Smooth muscle cell (in vitro differentiated cells): ENCODE measurements around the gene RAB5IF. TPM values are rescaled to one million over a fixed set of nuclear protein-coding genes. Genes with fewer than 3 reads are reported as not detected.

Experiments
- DNase-seq: peaks from one replicate; lab custom pipeline; 2025; ENCODE audit not compliant: unreplicated experiment; lab: John Stamatoyannopoulos, UW
- H2AFZ ChIP-seq: fragments of 200-600 bp; sonication (generic); 2 replicates; pipeline ENCODE4 v1.6.0; 2016; ENCODE audit warnings: antibody characterized with exemption, low read depth, mild to moderate bottlenecking
- H3F3A ChIP-seq: fragments of 200-600 bp; sonication (generic); 2 replicates; pipeline ENCODE4 v1.6.0; 2017; ENCODE audit warnings: antibody characterized with exemption, low read depth
- H3K27ac ChIP-seq: fragments of 200-600 bp; sonication (generic); 2 replicates; pipeline ENCODE4 v1.5.1; 2016; ENCODE audit warnings: low read depth, mild to moderate bottlenecking
- H3K27me3 ChIP-seq: fragments of 200-600 bp; sonication (generic); 2 replicates; pipeline ENCODE4 v1.6.1; 2016; ENCODE audit warnings: low read depth, mild to moderate bottlenecking
- H3K36me3 ChIP-seq: fragments of 200-600 bp; sonication (generic); 2 replicates; pipeline ENCODE4 v1.5.1; 2016; ENCODE audit warnings: low read depth
- H3K4me1 ChIP-seq: fragments of 200-600 bp; sonication (generic); 2 replicates; pipeline ENCODE4 v1.5.1; 2016; ENCODE audit warnings: low read depth
- H3K4me2 ChIP-seq: fragments of 200-600 bp; sonication (generic); 2 replicates; pipeline ENCODE4 v1.6.0; 2016; ENCODE audit warnings: mild to moderate bottlenecking
- H3K4me3 ChIP-seq: fragments of 200-600 bp; sonication (generic); 2 replicates; pipeline ENCODE4 v1.5.1; 2016; ENCODE audit warnings: mild to moderate bottlenecking
- H3K79me2 ChIP-seq: fragments of 200-600 bp; sonication (generic); 2 replicates; pipeline ENCODE4 v1.6.0; 2016; ENCODE audit warnings: low read depth, mild to moderate bottlenecking
- H3K9ac ChIP-seq: fragments of 200-600 bp; sonication (generic); 2 replicates; pipeline ENCODE4 v1.6.0; 2016; ENCODE audit warnings: low read depth
- H3K9me3 ChIP-seq: fragments of 200-600 bp; sonication (generic); replicated peaks from 2 replicates; pipeline ENCODE4 v1.5.1; 2016; ENCODE audit warnings: low read depth
- H4K20me1 ChIP-seq: fragments of 200-600 bp; sonication (generic); 2 replicates; pipeline ENCODE4 v1.6.0; 2016; ENCODE audit warnings: low read depth
- CTCF ChIP-seq: fragments of 200-600 bp; sonication (generic); IDR thresholded peaks from 2 replicates; pipeline ENCODE4 v1.5.1; 2017; ENCODE audit warnings: borderline replicate concordance, mild to moderate bottlenecking, antibody characterized with exemption; ENCODE audit not compliant: insufficient read depth, poor library complexity, severe bottlenecking
- WGBS: methylation state at CpG from one replicate; pipeline ENCODE4 v1.1.7; 2016; ENCODE audit warnings: low lambda C conversion rate; 5-methylcytosine and 5-hydroxymethylcytosine counted together
- polyA plus RNA-seq: library from polyadenylated mRNA; unstranded; fragments of >200 nt; fragmentation: Nextera tagmentation; extraction: Ambion mirVana; gene quantifications from 2 replicates; pipeline ENCODE4 v1.2.1, GENCODE V29; 2016
- total RNA-seq: library from RNA; depleted of rRNA; stranded (reverse); fragments of >200 nt; gene quantifications from 2 replicates; pipeline ENCODE4 v1.2.3, GENCODE V29; 2014

RAB5IF gene
- total and polyA plus RNA-seq, 2 experiments from 2014 or later: 66.8 to 108 TPM

GRCh38 chr20:36579996-36580545 is 25.5 kb upstream of the RAB5IF start:
- Histone ChIP-seq H3K79me2 (peaks cover 39% of the 10 kb centered on the region), H3K9me3 (no peaks in the 10 kb centered on the region), H3K27ac (no peak overlapping the region), H3K36me3 (no peaks in the 10 kb centered on the region), H3F3A (peaks cover 6% of the 10 kb centered on the region), H3K4me1 (peaks cover 4% of the 10 kb centered on the region), H3K9ac (no peak overlapping the region), H3K27me3 (no peaks in the 10 kb centered on the region), H3K4me3 (no peak overlapping the region), H3K4me2 (no peak overlapping the region), H4K20me1 (peaks cover 59% of the 10 kb centered on the region), H2AFZ (no peak overlapping the region)
- no peak for DNase-seq
- 96% methylated on average over 2 of the region's 2 CpGs for WGBS
- no peak for TF ChIP-seq CTCF

- Histone ChIP-seq H3K27me3 (no peaks in the 10 kb centered on the region), H3K4me2 (no peak overlapping the region), H3K4me3 (no peak overlapping the region), H4K20me1 (peaks cover 41% of the 10 kb centered on the region), H3K36me3 (no peaks in the 10 kb centered on the region), H3K9ac (no peak overlapping the region), H3K9me3 (no peaks in the 10 kb centered on the region), H3F3A (no peaks in the 10 kb centered on the region), H3K27ac (no peak overlapping the region), H3K4me1 (no peaks in the 10 kb centered on the region), H2AFZ (no peak overlapping the region), H3K79me2 (peaks cover 17% of the 10 kb centered on the region)
- 94% methylated on average over 4 of the region's 4 CpGs for WGBS
- no peak for DNase-seq
- no peak for TF ChIP-seq CTCF
These were observed 23.3 kb upstream of the RAB5IF start for GRCh38 chr20:36582322-36582721.

GRCh38 chr20:36582821-36583220 is 22.8 kb upstream of the RAB5IF start:
- no peak overlapping the region for H3K9ac ChIP-seq
- WGBS: 96% methylated on average over 4 of the region's 4 CpGs
- H4K20me1 ChIP-seq: peaks cover 36% of the 10 kb centered on the region

More at GRCh38 chr20:36582821-36583220, 22.8 kb upstream of the RAB5IF start:
- H3K4me2 ChIP-seq: no peak overlapping the region
- H3K79me2 ChIP-seq: peaks cover 12% of the 10 kb centered on the region
- no peaks in the 10 kb centered on the region for H3K27me3 ChIP-seq
- no peaks in the 10 kb centered on the region for H3K36me3 ChIP-seq
- no peak overlapping the region for H3K27ac ChIP-seq
- no peak for DNase-seq
- H3K9me3 ChIP-seq: no peaks in the 10 kb centered on the region
- no peaks in the 10 kb centered on the region for H3F3A ChIP-seq
- no peak overlapping the region for H3K4me3 ChIP-seq
- H2AFZ ChIP-seq: no peak overlapping the region
- no peaks in the 10 kb centered on the region for H3K4me1 ChIP-seq
- TF ChIP-seq CTCF: no peak
